ENCODE results near the gene CFAP61.

GRCh38 chr20:20303320-20303719 lies 251.0 kb downstream of the CFAP61 start:
- no peak for TF ChIP-seq POLR2A (IDR thresholded peaks at IDR 0.05)
- TF ChIP-seq, protein P1, sequence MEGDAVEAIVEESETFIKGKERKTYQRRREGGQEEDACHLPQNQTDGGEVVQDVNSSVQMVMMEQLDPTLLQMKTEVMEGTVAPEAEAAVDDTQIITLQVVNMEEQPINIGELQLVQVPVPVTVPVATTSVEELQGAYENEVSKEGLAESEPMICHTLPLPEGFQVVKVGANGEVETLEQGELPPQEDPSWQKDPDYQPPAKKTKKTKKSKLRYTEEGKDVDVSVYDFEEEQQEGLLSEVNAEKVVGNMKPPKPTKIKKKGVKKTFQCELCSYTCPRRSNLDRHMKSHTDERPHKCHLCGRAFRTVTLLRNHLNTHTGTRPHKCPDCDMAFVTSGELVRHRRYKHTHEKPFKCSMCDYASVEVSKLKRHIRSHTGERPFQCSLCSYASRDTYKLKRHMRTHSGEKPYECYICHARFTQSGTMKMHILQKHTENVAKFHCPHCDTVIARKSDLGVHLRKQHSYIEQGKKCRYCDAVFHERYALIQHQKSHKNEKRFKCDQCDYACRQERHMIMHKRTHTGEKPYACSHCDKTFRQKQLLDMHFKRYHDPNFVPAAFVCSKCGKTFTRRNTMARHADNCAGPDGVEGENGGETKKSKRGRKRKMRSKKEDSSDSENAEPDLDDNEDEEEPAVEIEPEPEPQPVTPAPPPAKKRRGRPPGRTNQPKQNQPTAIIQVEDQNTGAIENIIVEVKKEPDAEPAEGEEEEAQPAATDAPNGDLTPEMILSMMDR (IDR thresholded peaks at IDR 0.05): no peak

All from breast epithelium (tissue), 3 donors.